ENCODE measurements around the gene MS4A13.

Gene MS4A13

DNA sequence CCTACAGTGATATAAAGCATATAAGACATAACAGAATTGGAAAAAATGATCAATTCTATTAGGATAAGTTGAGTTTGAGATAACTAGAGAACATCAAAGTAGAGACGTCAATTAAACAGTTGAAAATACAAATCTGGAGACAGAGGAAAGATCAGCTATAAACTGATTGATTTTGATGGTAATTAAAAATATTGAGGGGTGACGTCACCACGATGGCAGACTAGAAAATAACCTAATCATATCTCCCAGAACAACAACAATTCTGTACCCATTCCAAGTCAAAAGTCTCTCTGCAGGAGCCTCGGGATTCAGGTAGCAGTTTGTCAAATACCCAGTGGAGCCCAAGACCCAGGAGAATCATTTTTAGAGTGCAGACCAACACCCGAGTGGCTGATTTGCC, 28.9 kb downstream of the MS4A13 start:
- H3K27ac ChIP-seq, result no peak overlapping the region
- H3K36me3 ChIP-seq, result no peaks in the 10 kb centered on the region
- no peaks in the 10 kb centered on the region for H3K9me3 ChIP-seq
- no peak overlapping the region for H3K4me3 ChIP-seq (ENCODE audit: low read depth in 1 of 2, low read length in 1 of 2)
- TF ChIP-seq, protein P1, sequence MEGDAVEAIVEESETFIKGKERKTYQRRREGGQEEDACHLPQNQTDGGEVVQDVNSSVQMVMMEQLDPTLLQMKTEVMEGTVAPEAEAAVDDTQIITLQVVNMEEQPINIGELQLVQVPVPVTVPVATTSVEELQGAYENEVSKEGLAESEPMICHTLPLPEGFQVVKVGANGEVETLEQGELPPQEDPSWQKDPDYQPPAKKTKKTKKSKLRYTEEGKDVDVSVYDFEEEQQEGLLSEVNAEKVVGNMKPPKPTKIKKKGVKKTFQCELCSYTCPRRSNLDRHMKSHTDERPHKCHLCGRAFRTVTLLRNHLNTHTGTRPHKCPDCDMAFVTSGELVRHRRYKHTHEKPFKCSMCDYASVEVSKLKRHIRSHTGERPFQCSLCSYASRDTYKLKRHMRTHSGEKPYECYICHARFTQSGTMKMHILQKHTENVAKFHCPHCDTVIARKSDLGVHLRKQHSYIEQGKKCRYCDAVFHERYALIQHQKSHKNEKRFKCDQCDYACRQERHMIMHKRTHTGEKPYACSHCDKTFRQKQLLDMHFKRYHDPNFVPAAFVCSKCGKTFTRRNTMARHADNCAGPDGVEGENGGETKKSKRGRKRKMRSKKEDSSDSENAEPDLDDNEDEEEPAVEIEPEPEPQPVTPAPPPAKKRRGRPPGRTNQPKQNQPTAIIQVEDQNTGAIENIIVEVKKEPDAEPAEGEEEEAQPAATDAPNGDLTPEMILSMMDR (IDR thresholded peaks at IDR 0.05), result no peak
- H3K4me1 ChIP-seq (ENCODE audit: control insufficient read depth in 1 of 2, insufficient read depth in 1 of 2, low read depth in 1 of 2, low read length in 1 of 2), result no peaks in the 10 kb centered on the region
- no peaks in the 10 kb centered on the region for H3K27me3 ChIP-seq

DNA sequence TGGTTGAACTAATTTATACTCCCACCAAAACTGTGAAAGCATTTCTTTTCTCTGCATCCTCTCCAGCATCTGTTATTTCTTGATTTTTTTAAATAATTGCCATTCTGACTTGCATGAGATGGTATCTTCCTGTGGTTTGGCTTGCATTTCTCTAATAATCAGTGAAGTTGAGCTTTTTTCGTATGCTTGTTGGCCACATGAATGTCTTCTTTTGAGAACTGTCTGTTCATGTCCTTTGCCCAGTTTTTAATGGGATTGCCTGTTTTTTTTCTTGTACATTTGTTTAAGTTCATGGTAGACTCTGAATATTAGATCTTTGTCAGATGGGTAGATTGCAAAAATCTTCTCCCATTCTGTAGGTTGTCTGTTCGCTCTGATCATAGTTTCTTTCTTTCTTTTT, 46.1 kb downstream of the MS4A13 start:
- no peak overlapping the region for H3K4me3 ChIP-seq (ENCODE audit: low read depth in 1 of 2, low read length in 1 of 2)
- TF ChIP-seq, protein P1 (IDR thresholded peaks at IDR 0.05), result no peak

DNA sequence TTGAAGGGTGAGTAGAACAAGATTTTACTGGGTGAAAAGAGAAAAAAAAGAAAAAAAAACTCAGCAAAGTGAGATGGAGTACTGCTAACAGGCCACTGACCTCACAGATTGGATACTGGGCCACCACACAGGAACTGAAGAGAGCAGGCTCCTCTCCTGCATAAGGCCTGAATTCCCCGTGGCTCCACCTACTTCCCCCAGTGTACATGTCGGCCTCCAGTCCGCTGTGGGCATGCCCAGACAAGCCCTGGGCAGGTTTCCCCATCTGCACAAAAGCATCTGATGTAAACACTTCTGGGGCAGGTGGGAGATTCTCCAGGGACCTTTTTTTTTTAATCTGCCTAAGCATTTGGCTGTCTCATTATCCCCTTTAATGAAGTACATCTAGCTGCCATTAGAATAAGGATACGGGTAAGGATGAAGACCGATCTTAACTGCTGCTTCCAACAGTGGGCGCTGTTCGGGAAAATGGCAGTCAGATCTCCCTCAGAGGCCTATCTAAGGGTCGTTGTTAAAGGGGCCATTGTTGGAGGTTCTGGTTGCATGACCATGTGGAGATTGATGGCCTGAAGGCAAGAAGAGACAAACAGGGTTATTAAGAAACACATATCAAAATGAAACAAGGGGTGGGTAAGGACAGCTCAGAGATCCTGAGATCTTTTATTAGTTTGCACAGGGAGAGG, 48.5 kb downstream of the MS4A13 start:
- Histone ChIP-seq H3K27me3 (no peaks in the 10 kb centered on the region), H3K4me3 (ENCODE audit: low read depth in 1 of 2, low read length in 1 of 2) (no peak overlapping the region), H3K9me3 (no peaks in the 10 kb centered on the region), H3K36me3 (no peaks in the 10 kb centered on the region), H3K4me1 (ENCODE audit: control insufficient read depth in 1 of 2, insufficient read depth in 1 of 2, low read depth in 1 of 2, low read length in 1 of 2) (peaks cover 4% of the 10 kb centered on the region in 2 experiments), H3K27ac (no peak overlapping the region)
- TF ChIP-seq, protein P1 (IDR thresholded peaks at IDR 0.05), result no peak

More for the DNA sequence above, 46.1 kb downstream of the MS4A13 start:
- no peaks in the 10 kb centered on the region for H3K27me3 ChIP-seq
- no peak overlapping the region for H3K27ac ChIP-seq
- no peaks in the 10 kb centered on the region for H3K36me3 ChIP-seq
- H3K4me1 ChIP-seq (ENCODE audit: control insufficient read depth in 1 of 2, insufficient read depth in 1 of 2, low read depth in 1 of 2, low read length in 1 of 2), result no peaks in the 10 kb centered on the region
- H3K9me3 ChIP-seq, result no peaks in the 10 kb centered on the region

DNA sequence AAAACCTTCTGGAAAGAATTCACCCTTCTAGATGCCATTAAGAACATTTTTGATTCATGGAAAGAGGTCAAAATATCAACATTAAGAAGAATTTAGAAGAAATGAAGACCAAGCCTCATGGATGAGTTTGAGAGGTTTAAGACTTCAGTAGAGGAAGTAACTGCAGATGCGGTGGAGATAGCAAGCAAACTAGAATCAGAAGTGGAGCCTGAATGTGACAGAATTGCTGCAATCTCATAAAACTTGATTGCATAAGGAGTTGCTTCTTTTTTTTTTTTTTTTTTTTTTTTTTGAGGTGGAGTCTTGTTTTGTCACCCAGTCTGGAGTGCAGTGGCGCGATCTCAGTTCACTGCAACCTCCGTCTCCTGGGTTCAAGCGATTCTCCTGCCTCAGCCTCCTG, 51.6 kb downstream of the MS4A13 start:
- TF ChIP-seq, protein P1 (IDR thresholded peaks at IDR 0.05), result no peak
- Histone ChIP-seq H3K4me1 (ENCODE audit: control insufficient read depth in 1 of 2, insufficient read depth in 1 of 2, low read depth in 1 of 2, low read length in 1 of 2) (peaks cover 4% of the 10 kb centered on the region in 2 experiments), H3K27ac (no peak overlapping the region), H3K27me3 (no peaks in the 10 kb centered on the region), H3K9me3 (no peaks in the 10 kb centered on the region), H3K36me3 (no peaks in the 10 kb centered on the region), H3K4me3 (ENCODE audit: low read depth in 1 of 2, low read length in 1 of 2) (no peak overlapping the region)

DNA sequence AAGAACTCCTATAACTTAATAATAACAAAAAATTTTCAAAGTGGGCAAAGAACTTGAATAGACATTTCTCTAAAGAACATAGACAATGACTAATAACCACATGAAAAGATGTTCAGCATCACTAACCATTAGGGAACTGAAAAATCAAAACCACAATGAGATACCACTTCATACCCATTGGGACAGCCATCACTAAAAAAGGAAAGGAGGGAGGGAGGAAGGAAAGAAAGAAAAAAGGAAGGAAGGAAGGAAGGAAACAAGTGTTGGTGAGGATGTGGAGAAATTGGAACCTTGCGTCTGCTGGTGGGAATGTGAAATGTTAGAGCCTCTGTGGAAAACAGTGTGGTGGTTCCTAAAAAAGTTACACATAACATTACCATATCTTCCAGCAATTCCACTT, 55.8 kb downstream of the MS4A13 start:
- Histone ChIP-seq H3K27ac (no peak overlapping the region), H3K36me3 (no peaks in the 10 kb centered on the region), H3K4me3 (ENCODE audit: low read depth in 1 of 2, low read length in 1 of 2) (no peak overlapping the region), H3K4me1 (ENCODE audit: control insufficient read depth in 1 of 2, insufficient read depth in 1 of 2, low read depth in 1 of 2, low read length in 1 of 2) (peaks cover 4% of the 10 kb centered on the region in 2 experiments), H3K9me3 (no peaks in the 10 kb centered on the region), H3K27me3 (no peaks in the 10 kb centered on the region)
- TF ChIP-seq, protein P1 (IDR thresholded peaks at IDR 0.05), result no peak

All from neutrophil (primary cell).